Measurements from ENCODE around the gene TMEM121B. TPM values are rescaled to one million over a fixed set of nuclear protein-coding genes. Genes with fewer than 3 reads are reported as not detected.

The TMEM121B gene
- total and polyA plus RNA-seq, 7 experiments from 2014 or later, result 0.13 to 2.6 (median 0.24) TPM; not detected in 2

- ATAC-seq (no peak), DNase-seq (no peak)
- no peaks in the 10 kb centered on the region for H3K36me3 Mint-ChIP-seq
- POLR2A ChIA-PET, result interaction anchor here (0.9 to 1.4 kb wide), 3 partner anchors 97 to 427 kb away, joined by 3 to 7 read pairs (median 3); no protein-coding TSS in a partner anchor
- CTCF ChIA-PET, result interaction anchor here (0.6 to 8.2 kb wide), 15 partner anchors 13 to 693 kb away, joined by 3 to 78 read pairs (median 4); partner anchors contain the start of genes ADA2 and HDHD5
- peaks cover 0 to 10% of the 10 kb centered on the region in 2 donors for H3K4me1 ChIP-seq (ENCODE audit: control insufficient read depth in 2 of 2, insufficient read depth in 2 of 2, low read length in 2 of 2)
- no peaks in the 10 kb centered on the region for H3K9me3 ChIP-seq (ENCODE audit: control insufficient read depth in 2 of 3, low read length in 3 of 3)
- H3K4me3 ChIP-seq (ENCODE audit: low read length), result no peak overlapping the region
- no peak overlapping the region for H3K27ac Mint-ChIP-seq
- no peak overlapping the region for H3K27ac ChIP-seq (ENCODE audit: low read depth, low read length)
- H3K36me3 ChIP-seq (ENCODE audit: control insufficient read depth in 2 of 3, insufficient read depth in 3 of 3, low read length in 3 of 3), result no peaks in the 10 kb centered on the region
- H3K27me3 Mint-ChIP-seq, result peaks cover 0 to 47% (median 0%) of the 10 kb centered on the region in 5 donors
- no peaks in the 10 kb centered on the region for H3K27me3 ChIP-seq (ENCODE audit: control insufficient read depth in 2 of 2, insufficient read depth in 2 of 2, low read length in 2 of 2)
- intact Hi-C loops (cut with micrococcal nuclease), result loop anchor here (1.0 to 2.0 kb wide), 6 partner anchors 10 to 1002 kb away; partner anchors contain the start of genes IL17RA (in 1 of the 2) and PEX26 (in 1 of the 2)
- H3K9me3 Mint-ChIP-seq, result peaks cover 0 to 1% (median 0%) of the 10 kb centered on the region in 11 donors
- H3K4me3 Mint-ChIP-seq, result no peak overlapping the region
- peaks cover 0 to 19% (median 12%) of the 10 kb centered on the region in 7 donors for H3K4me1 Mint-ChIP-seq
Observed at GRCh38 chr22:17074648-17075002, 46.5 kb downstream of the TMEM121B start.

- ChIA-PET CTCF (interaction anchor here (0.6 to 8.2 kb wide), 3 partner anchors 100 to 430 kb away, joined by 3 to 78 read pairs (median 77); no protein-coding TSS in a partner anchor), POLR2A (no interaction called here)
- H3K27me3 ChIP-seq (ENCODE audit: control insufficient read depth in 2 of 2, insufficient read depth in 2 of 2, low read length in 2 of 2), result no peaks in the 10 kb centered on the region
- DNase-seq (no peak), ATAC-seq (no peak)
- no peak overlapping the region for H3K4me3 Mint-ChIP-seq
- intact Hi-C loops (cut with micrococcal nuclease), result no loop called here
- H3K36me3 Mint-ChIP-seq, result no peaks in the 10 kb centered on the region
- H3K4me3 ChIP-seq (ENCODE audit: low read length), result no peak overlapping the region
- H3K4me1 ChIP-seq (ENCODE audit: control insufficient read depth in 2 of 2, insufficient read depth in 2 of 2, low read length in 2 of 2), result peaks cover 0 to 10% of the 10 kb centered on the region in 2 donors
- H3K9me3 Mint-ChIP-seq, result peaks cover 0 to 1% (median 0%) of the 10 kb centered on the region in 11 donors
- no peak overlapping the region for H3K27ac Mint-ChIP-seq
- no peaks in the 10 kb centered on the region for H3K36me3 ChIP-seq (ENCODE audit: control insufficient read depth in 2 of 3, insufficient read depth in 3 of 3, low read length in 3 of 3)
- H3K4me1 Mint-ChIP-seq, result peaks cover 0 to 19% (median 12%) of the 10 kb centered on the region in 7 donors
- no peaks in the 10 kb centered on the region for H3K9me3 ChIP-seq (ENCODE audit: control insufficient read depth in 2 of 3, low read length in 3 of 3)
- peaks cover 0 to 45% (median 0%) of the 10 kb centered on the region in 5 donors for H3K27me3 Mint-ChIP-seq
- no peak overlapping the region for H3K27ac ChIP-seq (ENCODE audit: low read depth, low read length)
Observed at GRCh38 chr22:17072877-17073276, 48.3 kb downstream of the TMEM121B start.

Other genes with a start within 250 kb of the TMEM121B start
- gene GAB4, start 113.1 kb downstream of the TMEM121B start, total RNA-seq, result under 1 TPM in 2 of 5 experiments, not detected in 3; 0.22 to 0.61 TPM
- gene GAB4, start 113.1 kb downstream of the TMEM121B start, polyA plus RNA-seq, result not detected
- 10 to 100 TPM; 51.9 to 91.8 (median 76.5) TPM for gene IL17RA, start 36.4 kb downstream of the TMEM121B start, total RNA-seq
- gene IL17RA, start 36.4 kb downstream of the TMEM121B start, polyA plus RNA-seq, result 10 to 100 TPM; 45.8 to 69.8 TPM
- 10 to 100 TPM; 18.8 to 50.9 (median 26.2) TPM for gene HDHD5, start 37.9 kb upstream of the TMEM121B start, total RNA-seq
- gene HDHD5, start 37.9 kb upstream of the TMEM121B start, polyA plus RNA-seq, result 10 to 100 TPM; 67.5 to 78.7 TPM
- 100 to 1,000 TPM in 4 of 5 experiments, 10 to 100 TPM in 1; 96.6 to 197 (median 144) TPM for gene ADA2, start 98.1 kb upstream of the TMEM121B start, total RNA-seq
- gene ADA2, start 98.1 kb upstream of the TMEM121B start, polyA plus RNA-seq, result 100 to 1,000 TPM in 1 of 2 donors, 10 to 100 TPM in 1; 94.8 to 105 TPM
- gene CECR2, start 248.1 kb upstream of the TMEM121B start, total RNA-seq, result under 1 TPM in 3 of 5 experiments, not detected in 2; 0.08 to 0.37 (median 0.15) TPM
- not detected for gene CECR2, start 248.1 kb upstream of the TMEM121B start, polyA plus RNA-seq